ENCODE results near the gene MACROD1.
"Not testable (repeated sequence)": the region's sequence is repeated elsewhere in the genome, so short reads cannot be mapped to it uniquely, and the experiment has no call there.

The MACROD1 gene

GRCh38 chr11:63978551-63979239 lies 187.2 kb downstream of the MACROD1 start:
- in situ Hi-C loops (cut with HindIII; ENCODE audit: low sequenced_read_pairs), result no loop called here

GRCh38 chr11:63974259-63975143 lies 191.4 kb downstream of the MACROD1 start, which contains the start of gene COX8A:
Gene COX8A, plus strand, starts transcription at chr11:63974620. Its CDS starts 61 bp downstream, at chr11:63974681.
- in situ Hi-C loops (cut with HindIII; ENCODE audit: low sequenced_read_pairs), result no loop called here

- in situ Hi-C loops (cut with HindIII; ENCODE audit: low sequenced_read_pairs), result not testable (repeated sequence)
These were observed 192.0 kb downstream of the MACROD1 start for GRCh38 chr11:63973912-63974258.

GRCh38 chr11:63970902-63971301 lies 195.0 kb downstream of the MACROD1 start:
- in situ Hi-C loops (cut with HindIII; ENCODE audit: low sequenced_read_pairs), result no loop called here

GRCh38 chr11:63969461-63969860 lies 196.5 kb downstream of the MACROD1 start:
- in situ Hi-C loops (cut with HindIII; ENCODE audit: low sequenced_read_pairs), result no loop called here

GRCh38 chr11:63966444-63966843 lies 199.5 kb downstream of the MACROD1 start:
- in situ Hi-C loops (cut with HindIII; ENCODE audit: low sequenced_read_pairs), result no loop called here

GRCh38 chr11:63963895-63964294 lies 202.0 kb downstream of the MACROD1 start:
- in situ Hi-C loops (cut with HindIII; ENCODE audit: low sequenced_read_pairs), result not testable (repeated sequence)

- in situ Hi-C loops (cut with HindIII; ENCODE audit: low sequenced_read_pairs), result no loop called here
These were observed 204.1 kb downstream of the MACROD1 start for GRCh38 chr11:63961608-63962412.

GRCh38 chr11:63958008-63958407 lies 207.9 kb downstream of the MACROD1 start:
- in situ Hi-C loops (cut with HindIII; ENCODE audit: low sequenced_read_pairs), result no loop called here

- in situ Hi-C loops (cut with HindIII; ENCODE audit: low sequenced_read_pairs), result loop anchor here (5.0 kb wide), 2 partner anchors 55 to 65 kb away; no protein-coding TSS in a partner anchor
These were observed 213.3 kb downstream of the MACROD1 start for GRCh38 chr11:63952570-63952969.

- in situ Hi-C loops (cut with HindIII; ENCODE audit: low sequenced_read_pairs), result loop anchor here (5.0 kb wide), 2 partner anchors 55 to 65 kb away; no protein-coding TSS in a partner anchor
These were observed 214.0 kb downstream of the MACROD1 start for GRCh38 chr11:63951779-63952536.
